Measurements from ENCODE around the gene METTL1.

The METTL1 gene

DNA sequence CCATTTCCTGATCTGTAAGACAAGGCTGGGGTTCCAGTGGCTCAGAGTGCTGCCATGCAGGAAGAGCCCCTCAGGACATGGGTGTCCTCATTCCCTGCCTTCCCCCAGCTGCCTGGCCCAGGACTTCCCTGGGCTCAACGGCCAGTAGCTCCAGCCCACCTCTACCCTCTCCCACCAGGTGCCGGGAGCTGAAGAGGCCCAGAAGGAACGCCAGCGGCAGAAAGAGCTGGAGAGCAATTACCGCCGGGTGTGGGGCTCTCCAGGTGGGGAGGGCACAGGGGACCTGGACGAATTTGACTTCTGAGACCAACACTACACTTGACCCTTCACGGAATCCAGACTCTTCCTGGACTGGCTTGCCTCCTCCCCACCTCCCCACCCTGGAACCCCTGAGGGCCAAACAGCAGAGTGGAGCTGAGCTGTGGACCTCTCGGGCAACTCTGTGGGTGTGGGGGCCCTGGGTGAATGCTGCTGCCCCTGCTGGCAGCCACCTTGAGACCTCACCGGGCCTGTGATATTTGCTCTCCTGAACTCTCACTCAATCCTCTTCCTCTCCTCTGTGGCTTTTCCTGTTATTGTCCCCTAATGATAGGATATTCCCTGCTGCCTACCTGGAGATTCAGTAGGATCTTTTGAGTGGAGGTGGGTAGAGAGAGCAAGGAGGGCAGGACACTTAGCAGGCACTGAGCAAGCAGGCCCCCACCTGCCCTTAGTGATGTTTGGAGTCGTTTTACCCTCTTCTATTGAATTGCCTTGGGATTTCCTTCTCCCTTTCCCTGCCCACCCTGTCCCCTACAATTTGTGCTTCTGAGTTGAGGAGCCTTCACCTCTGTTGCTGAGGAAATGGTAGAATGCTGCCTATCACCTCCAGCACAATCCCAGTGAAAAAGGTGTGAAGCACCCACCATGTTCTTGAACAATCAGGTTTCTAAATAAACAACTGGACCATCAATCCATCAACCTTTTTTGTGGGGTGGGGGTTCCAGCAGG is 51.0 kb downstream of the METTL1 start:
- H3K4me3 ChIP-seq (replicated peaks; ENCODE audit: low read depth, low read length): no peak overlapping the region
- DNase-seq (ENCODE audit: extremely low read depth, low read depth): no peak
- TF ChIP-seq, protein P1, sequence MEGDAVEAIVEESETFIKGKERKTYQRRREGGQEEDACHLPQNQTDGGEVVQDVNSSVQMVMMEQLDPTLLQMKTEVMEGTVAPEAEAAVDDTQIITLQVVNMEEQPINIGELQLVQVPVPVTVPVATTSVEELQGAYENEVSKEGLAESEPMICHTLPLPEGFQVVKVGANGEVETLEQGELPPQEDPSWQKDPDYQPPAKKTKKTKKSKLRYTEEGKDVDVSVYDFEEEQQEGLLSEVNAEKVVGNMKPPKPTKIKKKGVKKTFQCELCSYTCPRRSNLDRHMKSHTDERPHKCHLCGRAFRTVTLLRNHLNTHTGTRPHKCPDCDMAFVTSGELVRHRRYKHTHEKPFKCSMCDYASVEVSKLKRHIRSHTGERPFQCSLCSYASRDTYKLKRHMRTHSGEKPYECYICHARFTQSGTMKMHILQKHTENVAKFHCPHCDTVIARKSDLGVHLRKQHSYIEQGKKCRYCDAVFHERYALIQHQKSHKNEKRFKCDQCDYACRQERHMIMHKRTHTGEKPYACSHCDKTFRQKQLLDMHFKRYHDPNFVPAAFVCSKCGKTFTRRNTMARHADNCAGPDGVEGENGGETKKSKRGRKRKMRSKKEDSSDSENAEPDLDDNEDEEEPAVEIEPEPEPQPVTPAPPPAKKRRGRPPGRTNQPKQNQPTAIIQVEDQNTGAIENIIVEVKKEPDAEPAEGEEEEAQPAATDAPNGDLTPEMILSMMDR (IDR thresholded peaks at IDR 0.05; ENCODE audit: low read depth, low read length, missing control alignments): no peak

DNA sequence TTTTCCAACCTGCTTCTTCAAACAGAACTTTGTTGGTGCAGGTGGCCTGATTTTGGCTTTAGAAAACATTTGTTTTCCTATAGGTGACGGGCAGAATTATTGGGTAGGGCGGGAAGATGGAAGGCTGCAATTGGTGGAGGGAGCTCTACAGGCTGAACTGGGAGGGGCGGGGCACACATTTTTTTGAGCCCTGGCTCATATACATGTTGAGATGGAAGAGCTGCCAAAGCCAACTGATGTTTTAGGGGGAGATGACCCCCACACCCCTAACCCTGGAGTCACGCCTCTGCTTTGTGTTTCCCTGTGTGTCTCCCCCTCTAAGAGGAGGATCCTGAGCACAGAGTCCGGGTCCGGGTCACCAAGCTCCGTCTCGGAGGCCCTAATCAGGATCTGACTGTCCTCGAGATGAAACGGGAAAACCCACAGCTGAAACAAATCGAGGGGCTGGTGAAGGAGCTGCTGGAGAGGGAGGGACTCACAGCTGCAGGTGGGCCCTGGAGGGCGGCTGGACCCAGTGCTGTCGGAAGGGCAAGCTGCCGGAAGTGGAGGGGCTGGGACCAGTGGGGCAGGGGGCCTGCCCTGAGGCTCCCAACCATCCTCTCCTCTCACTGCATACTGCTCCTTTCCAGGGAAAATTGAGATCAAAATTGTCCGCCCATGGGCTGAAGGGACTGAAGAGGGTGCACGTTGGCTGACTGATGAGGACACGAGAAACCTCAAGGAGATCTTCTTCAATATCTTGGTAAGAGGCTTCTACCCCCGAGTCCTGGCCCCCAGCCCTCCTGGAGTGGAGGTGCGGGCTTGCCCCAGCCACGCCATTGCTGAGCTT is 51.9 kb downstream of the METTL1 start:
- H3K4me3 ChIP-seq (replicated peaks; ENCODE audit: low read depth, low read length): no peak overlapping the region
- DNase-seq (ENCODE audit: extremely low read depth, low read depth): no peak
- TF ChIP-seq, protein P1 (IDR thresholded peaks at IDR 0.05; ENCODE audit: low read depth, low read length, missing control alignments): no peak

DNA sequence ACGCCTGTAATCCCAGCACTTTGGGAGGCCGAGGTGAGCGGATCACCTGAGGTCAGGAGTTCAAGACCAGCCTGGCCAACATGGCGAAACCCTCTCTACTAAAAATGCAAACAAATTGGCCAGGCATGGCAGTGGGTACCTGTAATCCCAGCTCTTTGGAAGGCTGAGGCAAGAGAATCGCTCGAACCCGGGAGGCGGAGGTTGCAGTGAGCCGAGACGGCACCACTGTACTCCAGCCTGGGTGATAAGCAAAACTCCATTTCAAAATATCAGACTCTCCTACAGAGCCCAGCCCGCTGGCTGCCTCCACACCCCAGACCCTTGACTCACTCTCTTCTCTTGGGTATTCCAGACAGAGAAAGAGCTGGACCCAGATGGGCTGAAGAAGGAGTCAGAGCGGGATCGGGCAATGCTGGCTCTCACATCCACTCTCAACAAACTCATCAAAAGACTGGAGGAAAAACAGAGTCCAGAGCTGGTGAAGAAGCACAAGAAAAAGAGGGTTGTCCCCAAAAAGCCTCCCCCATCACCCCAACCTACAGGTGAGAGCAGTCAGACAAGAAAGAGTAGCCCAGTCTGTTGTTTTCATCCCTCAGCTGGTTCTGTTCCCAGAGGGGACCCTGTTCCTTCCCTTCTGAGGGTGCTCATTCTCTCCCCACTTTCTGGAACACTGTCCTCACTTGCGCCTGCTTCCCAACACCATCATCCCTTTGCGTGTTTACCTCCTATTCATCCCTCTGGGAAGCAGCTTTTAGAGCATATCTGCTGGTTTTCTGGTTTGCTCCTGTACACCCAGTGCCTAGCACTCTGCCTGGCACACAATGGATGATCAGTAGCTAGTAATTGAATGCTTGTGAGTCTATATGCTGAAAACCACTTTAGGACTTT is 53.0 kb downstream of the METTL1 start:
- H3K4me3 ChIP-seq (replicated peaks; ENCODE audit: low read depth, low read length): no peak overlapping the region
- no peak for DNase-seq (ENCODE audit: extremely low read depth, low read depth)
- TF ChIP-seq, protein P1 (IDR thresholded peaks at IDR 0.05; ENCODE audit: low read depth, low read length, missing control alignments): no peak

Measured in HFF-Myc (cell line).